Measurements from ENCODE around the gene PCSK9. TPM values are rescaled to one million over a fixed set of nuclear protein-coding genes. Genes with fewer than 3 reads are reported as not detected.

PCSK9 gene
- total and polyA plus RNA-seq, 2 of the 13 experiments (the other 11 are each of a cell fraction or from before 2014, with no cell fraction given), result 33.3 to 80.5 TPM

DNA sequence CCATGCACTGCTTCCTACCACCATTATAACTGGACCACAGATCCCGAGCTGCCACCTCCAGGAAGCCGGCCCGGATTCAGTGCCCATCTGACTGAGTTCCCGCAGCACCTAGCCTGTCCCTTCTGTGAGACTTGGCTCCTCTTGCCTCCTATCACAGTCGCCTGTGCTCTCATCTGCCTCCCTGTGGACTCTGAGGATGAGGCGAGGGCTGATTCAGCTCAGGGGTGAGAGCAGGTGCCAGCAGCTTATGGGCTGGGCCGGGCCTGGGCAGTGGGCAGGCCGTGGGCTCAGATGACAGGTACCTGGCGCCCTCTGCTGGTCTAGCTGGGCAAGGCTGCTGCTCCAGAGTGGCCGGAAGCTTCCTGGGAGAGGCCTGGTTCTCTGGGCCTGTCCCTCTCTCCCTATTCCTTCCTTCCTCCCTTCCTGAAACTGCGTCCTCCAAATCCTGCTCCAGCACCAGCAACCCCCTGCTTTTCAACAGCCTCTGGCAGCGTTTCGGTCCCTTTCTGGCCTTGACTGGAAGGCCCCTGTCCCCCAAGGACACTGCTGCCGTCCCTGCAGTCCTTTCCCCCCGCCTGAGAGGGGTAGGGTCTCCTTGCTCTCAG, 17.3 kb upstream of the PCSK9 start (continued):
- TF ChIP-seq SP1 (IDR thresholded peaks at IDR 0.05), result no peak
- peak; percentile 63 for TF ChIP-seq SP1 (CRISPR knock-in tag; IDR thresholded peaks at IDR 0.05)
- TF ChIP-seq CBX5 (CRISPR knock-in tag; IDR thresholded peaks at IDR 0.05; ENCODE audit: borderline replicate concordance), result peak; percentile 67; the same call in 1 of the 2 replicates
- no peak for TF ChIP-seq NONO (IDR thresholded peaks at IDR 0.05)
- TF ChIP-seq NONO (CRISPR knock-in tag; conservative IDR thresholded peaks at IDR 0.05), result 0 out of 2 replicates have a peak, but pooled peaks have one; percentile 49
- TF ChIP-seq, protein P1, sequence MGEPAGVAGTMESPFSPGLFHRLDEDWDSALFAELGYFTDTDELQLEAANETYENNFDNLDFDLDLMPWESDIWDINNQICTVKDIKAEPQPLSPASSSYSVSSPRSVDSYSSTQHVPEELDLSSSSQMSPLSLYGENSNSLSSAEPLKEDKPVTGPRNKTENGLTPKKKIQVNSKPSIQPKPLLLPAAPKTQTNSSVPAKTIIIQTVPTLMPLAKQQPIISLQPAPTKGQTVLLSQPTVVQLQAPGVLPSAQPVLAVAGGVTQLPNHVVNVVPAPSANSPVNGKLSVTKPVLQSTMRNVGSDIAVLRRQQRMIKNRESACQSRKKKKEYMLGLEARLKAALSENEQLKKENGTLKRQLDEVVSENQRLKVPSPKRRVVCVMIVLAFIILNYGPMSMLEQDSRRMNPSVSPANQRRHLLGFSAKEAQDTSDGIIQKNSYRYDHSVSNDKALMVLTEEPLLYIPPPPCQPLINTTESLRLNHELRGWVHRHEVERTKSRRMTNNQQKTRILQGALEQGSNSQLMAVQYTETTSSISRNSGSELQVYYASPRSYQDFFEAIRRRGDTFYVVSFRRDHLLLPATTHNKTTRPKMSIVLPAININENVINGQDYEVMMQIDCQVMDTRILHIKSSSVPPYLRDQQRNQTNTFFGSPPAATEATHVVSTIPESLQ (CRISPR knock-in tag; conservative IDR thresholded peaks at IDR 0.05), result no peak
- no peak for TF ChIP-seq ZNF562 (CRISPR knock-in tag; IDR thresholded peaks at IDR 0.05; ENCODE audit: borderline replicate concordance)
- no peak for TF ChIP-seq ZNF740 (CRISPR knock-in tag; IDR thresholded peaks at IDR 0.05)
- TF ChIP-seq, protein P2, sequence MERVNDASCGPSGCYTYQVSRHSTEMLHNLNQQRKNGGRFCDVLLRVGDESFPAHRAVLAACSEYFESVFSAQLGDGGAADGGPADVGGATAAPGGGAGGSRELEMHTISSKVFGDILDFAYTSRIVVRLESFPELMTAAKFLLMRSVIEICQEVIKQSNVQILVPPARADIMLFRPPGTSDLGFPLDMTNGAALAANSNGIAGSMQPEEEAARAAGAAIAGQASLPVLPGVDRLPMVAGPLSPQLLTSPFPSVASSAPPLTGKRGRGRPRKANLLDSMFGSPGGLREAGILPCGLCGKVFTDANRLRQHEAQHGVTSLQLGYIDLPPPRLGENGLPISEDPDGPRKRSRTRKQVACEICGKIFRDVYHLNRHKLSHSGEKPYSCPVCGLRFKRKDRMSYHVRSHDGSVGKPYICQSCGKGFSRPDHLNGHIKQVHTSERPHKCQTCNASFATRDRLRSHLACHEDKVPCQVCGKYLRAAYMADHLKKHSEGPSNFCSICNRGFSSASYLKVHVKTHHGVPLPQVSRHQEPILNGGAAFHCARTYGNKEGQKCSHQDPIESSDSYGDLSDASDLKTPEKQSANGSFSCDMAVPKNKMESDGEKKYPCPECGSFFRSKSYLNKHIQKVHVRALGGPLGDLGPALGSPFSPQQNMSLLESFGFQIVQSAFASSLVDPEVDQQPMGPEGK (CRISPR knock-in tag; IDR thresholded peaks at IDR 0.05), result 0 out of 2 replicates have a peak, but pooled peaks have one; percentile 27
- no peak for TF ChIP-seq HNRNPK (IDR thresholded peaks at IDR 0.05; ENCODE audit: low read depth, low read length, poor library complexity, severe bottlenecking)
- no peak for TF ChIP-seq TP53 (CRISPR knock-in tag; conservative IDR thresholded peaks at IDR 0.05)
- TF ChIP-seq ZNF251 (CRISPR knock-in tag; IDR thresholded peaks at IDR 0.05), result no peak
- no peak for TF ChIP-seq CAMTA2 (CRISPR knock-in tag; IDR thresholded peaks at IDR 0.05; ENCODE audit: borderline replicate concordance)
- no peak for TF ChIP-seq ZNF546 (CRISPR knock-in tag; conservative IDR thresholded peaks at IDR 0.05)
- TF ChIP-seq NFIB (CRISPR knock-in tag; IDR thresholded peaks at IDR 0.05; ENCODE audit: borderline replicate concordance), result no peak
- no peak for TF ChIP-seq HOXA5 (CRISPR knock-in tag; IDR thresholded peaks at IDR 0.05)
- TF ChIP-seq SP5 (CRISPR knock-in tag; IDR thresholded peaks at IDR 0.05; ENCODE audit: borderline replicate concordance, low read depth), result no peak
- TF ChIP-seq SRSF1 (optimal IDR thresholded peaks at IDR 0.05; ENCODE audit: low read depth, low read length), result no peak
- TF ChIP-seq HOMEZ (CRISPR knock-in tag; IDR thresholded peaks at IDR 0.05; ENCODE audit: low read depth), result 0 out of 2 replicates have a peak, but pooled peaks have one; percentile 13
- no peak for TF ChIP-seq ISX (CRISPR knock-in tag; conservative IDR thresholded peaks at IDR 0.05)
- no peak for TF ChIP-seq ZSCAN22 (CRISPR knock-in tag; IDR thresholded peaks at IDR 0.05)
- no peak for TF ChIP-seq HMGA1 (CRISPR knock-in tag; conservative IDR thresholded peaks at IDR 0.05)
- TF ChIP-seq PITX1 (CRISPR knock-in tag; IDR thresholded peaks at IDR 0.05), result peak; percentile 64
- peak; percentile 30; the same call in 1 of the 2 replicates for TF ChIP-seq SAP130 (CRISPR knock-in tag; IDR thresholded peaks at IDR 0.05; ENCODE audit: low read depth)
- TF ChIP-seq, protein P3, sequence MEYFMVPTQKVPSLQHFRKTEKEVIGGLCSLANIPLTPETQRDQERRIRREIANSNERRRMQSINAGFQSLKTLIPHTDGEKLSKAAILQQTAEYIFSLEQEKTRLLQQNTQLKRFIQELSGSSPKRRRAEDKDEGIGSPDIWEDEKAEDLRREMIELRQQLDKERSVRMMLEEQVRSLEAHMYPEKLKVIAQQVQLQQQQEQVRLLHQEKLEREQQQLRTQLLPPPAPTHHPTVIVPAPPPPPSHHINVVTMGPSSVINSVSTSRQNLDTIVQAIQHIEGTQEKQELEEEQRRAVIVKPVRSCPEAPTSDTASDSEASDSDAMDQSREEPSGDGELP (IDR thresholded peaks at IDR 0.05; ENCODE audit: borderline replicate concordance, low read depth), result no peak
